HG03442 (cell line): ENCODE results near the gene MAP2.

ENCODE experiments used
- ATAC-seq: cut with Tn5 transposase; IDR thresholded peaks from one replicate; pipeline ENCODE4 v1.9.1; 2021; ENCODE audit warnings: mild to moderate bottlenecking, moderate library complexity; ENCODE audit not compliant: unreplicated experiment

The MAP2 gene

GRCh38 chr2:209424781-209425470 lies 1.1 kb downstream of the MAP2 start:
- ATAC-seq = no peak

- no peak for ATAC-seq
Observed at GRCh38 chr2:209425471-209426071, 1.7 kb downstream of the MAP2 start.

- no peak for ATAC-seq
Observed at GRCh38 chr2:209426432-209426831, 2.6 kb downstream of the MAP2 start.

- no peak for ATAC-seq
Observed at GRCh38 chr2:209431701-209432100, 7.9 kb downstream of the MAP2 start.

GRCh38 chr2:209441541-209441940 lies 17.7 kb downstream of the MAP2 start:
- ATAC-seq = no peak

- no peak for ATAC-seq
Observed at GRCh38 chr2:209442939-209443338, 19.1 kb downstream of the MAP2 start.

- no peak for ATAC-seq
Observed at GRCh38 chr2:209445485-209445884, 21.6 kb downstream of the MAP2 start.

- ATAC-seq = no peak
Observed at GRCh38 chr2:209451209-209451834, 27.5 kb downstream of the MAP2 start.

GRCh38 chr2:209456489-209456888 lies 32.6 kb downstream of the MAP2 start:
- no peak for ATAC-seq

GRCh38 chr2:209458008-209458979 lies 34.4 kb downstream of the MAP2 start:
- no peak for ATAC-seq

- ATAC-seq = no peak
Observed at GRCh38 chr2:209459359-209459758, 35.5 kb downstream of the MAP2 start.

GRCh38 chr2:209460151-209460761 lies 36.4 kb downstream of the MAP2 start:
- ATAC-seq = no peak

- ATAC-seq = no peak
Observed at GRCh38 chr2:209463226-209463625, 39.4 kb downstream of the MAP2 start.

- no peak for ATAC-seq
Observed at GRCh38 chr2:209463835-209464234, 40.0 kb downstream of the MAP2 start.

- no peak for ATAC-seq
Observed at GRCh38 chr2:209468846-209469245, 45.0 kb downstream of the MAP2 start.

- no peak for ATAC-seq
Observed at GRCh38 chr2:209469481-209469880, 45.6 kb downstream of the MAP2 start.

- ATAC-seq = no peak
Observed at GRCh38 chr2:209470466-209470865, 46.6 kb downstream of the MAP2 start.

GRCh38 chr2:209471037-209471436 lies 47.2 kb downstream of the MAP2 start:
- ATAC-seq = no peak

GRCh38 chr2:209472112-209472832 lies 48.4 kb downstream of the MAP2 start:
- ATAC-seq = no peak

GRCh38 chr2:209472871-209473270 lies 49.0 kb downstream of the MAP2 start:
- ATAC-seq = no peak
